Type B pancreatic cell (in vitro differentiated cells): ENCODE data around the gene DOK6. TPM values are rescaled to one million over a fixed set of nuclear protein-coding genes. Genes with fewer than 3 reads are reported as not detected.
"Not testable (repeated sequence)": the region's sequence is repeated elsewhere in the genome, so short reads cannot be mapped to it uniquely, and the experiment has no call there.

ENCODE experiments used
- DNase-seq: peaks from one replicate; pipeline ENCODE4 v3.0.0; 2021; ENCODE audit warnings: mixed read lengths; ENCODE audit not compliant: unreplicated experiment; ENCODE audit errors: extremely low spot score
- H3K27ac Mint-ChIP-seq: 2 replicates; pipeline ENCODE4 v1.8.0; 2021; ENCODE audit warnings: mild to moderate bottlenecking, mixed read lengths
- H3K27me3 Mint-ChIP-seq: 2 replicates; pipeline ENCODE4 v1.8.0; 2021; ENCODE audit warnings: mixed read lengths
- H3K36me3 Mint-ChIP-seq: 2 replicates; pipeline ENCODE4 v1.8.0; 2021; ENCODE audit warnings: mixed read lengths
- H3K4me1 Mint-ChIP-seq: one replicate; pipeline ENCODE4 v1.8.0; 2021; ENCODE audit warnings: mixed read lengths; ENCODE audit not compliant: unreplicated experiment
- H3K4me3 Mint-ChIP-seq: 2 replicates; pipeline ENCODE4 v1.8.0; 2021; ENCODE audit warnings: mild to moderate bottlenecking, mixed read lengths
- H3K9me3 Mint-ChIP-seq: 2 replicates; pipeline ENCODE4 v1.8.0; 2021; ENCODE audit warnings: mixed read lengths
- total RNA-seq: library from RNA; stranded (reverse); gene quantifications from 2 replicates; pipeline ENCODE4 v1.2.1, GENCODE V29; 2021; ENCODE audit warnings: low replicate concordance
- TF ChIP-seq, protein P1 (sequence below): fragments of 200-600 bp; sonication (generic); conservative IDR thresholded peaks from 2 replicates; pipeline ENCODE4 v1.5.0; 2021; ENCODE audit warnings: antibody characterized with exemption, mild to moderate bottlenecking

Gene DOK6
- total RNA-seq, 1 donor from 2014 or later = 7.3 TPM

DNA sequence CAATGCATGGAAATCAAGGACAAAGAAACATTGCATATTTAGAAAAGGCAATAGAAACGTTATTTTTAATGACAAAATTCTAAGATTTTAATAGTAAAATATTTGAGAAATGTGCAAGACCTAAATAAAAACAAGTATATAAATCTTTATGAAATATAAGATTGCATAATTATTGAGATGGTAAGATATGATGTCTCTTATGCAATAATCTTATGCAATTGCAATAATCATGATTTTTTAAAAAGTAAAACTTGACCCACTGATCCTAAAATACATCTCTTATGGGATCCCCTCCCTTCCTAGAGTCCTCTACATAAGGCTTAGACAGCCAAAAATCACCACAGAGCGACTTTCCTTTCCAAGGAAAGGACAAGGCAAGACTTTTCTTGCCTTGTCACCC, 249.0 kb downstream of the DOK6 start:
- Mint-ChIP-seq H3K36me3 (no peaks in the 10 kb centered on the region), H3K27me3 (no peaks in the 10 kb centered on the region), H3K4me1 (no peaks in the 10 kb centered on the region), H3K9me3 (no peaks in the 10 kb centered on the region), H3K27ac (no peak overlapping the region), H3K4me3 (no peak overlapping the region)
- no peak for DNase-seq
- TF ChIP-seq, protein P1, sequence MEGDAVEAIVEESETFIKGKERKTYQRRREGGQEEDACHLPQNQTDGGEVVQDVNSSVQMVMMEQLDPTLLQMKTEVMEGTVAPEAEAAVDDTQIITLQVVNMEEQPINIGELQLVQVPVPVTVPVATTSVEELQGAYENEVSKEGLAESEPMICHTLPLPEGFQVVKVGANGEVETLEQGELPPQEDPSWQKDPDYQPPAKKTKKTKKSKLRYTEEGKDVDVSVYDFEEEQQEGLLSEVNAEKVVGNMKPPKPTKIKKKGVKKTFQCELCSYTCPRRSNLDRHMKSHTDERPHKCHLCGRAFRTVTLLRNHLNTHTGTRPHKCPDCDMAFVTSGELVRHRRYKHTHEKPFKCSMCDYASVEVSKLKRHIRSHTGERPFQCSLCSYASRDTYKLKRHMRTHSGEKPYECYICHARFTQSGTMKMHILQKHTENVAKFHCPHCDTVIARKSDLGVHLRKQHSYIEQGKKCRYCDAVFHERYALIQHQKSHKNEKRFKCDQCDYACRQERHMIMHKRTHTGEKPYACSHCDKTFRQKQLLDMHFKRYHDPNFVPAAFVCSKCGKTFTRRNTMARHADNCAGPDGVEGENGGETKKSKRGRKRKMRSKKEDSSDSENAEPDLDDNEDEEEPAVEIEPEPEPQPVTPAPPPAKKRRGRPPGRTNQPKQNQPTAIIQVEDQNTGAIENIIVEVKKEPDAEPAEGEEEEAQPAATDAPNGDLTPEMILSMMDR = no peak

DNA sequence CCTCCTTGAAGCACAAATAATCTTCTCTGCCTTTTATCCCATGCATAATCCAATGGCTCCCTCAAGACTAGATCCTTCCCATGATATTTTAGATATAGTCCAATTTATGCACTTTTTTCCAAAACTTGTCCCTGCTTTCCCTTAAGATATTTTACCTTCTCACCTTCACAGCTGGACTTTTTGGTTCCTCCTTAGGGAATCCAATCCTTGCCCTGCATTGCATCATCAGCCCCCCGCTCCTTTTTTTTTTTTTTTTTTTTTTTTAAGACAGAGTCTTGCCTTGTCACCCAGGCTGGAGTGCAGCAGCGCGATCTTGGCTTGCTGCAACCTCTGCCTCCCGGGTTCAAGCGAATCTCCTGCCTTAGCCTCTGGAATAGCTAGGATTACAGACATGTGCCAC, 250.6 kb downstream of the DOK6 start:
- H3K4me1 Mint-ChIP-seq = no peaks in the 10 kb centered on the region
- TF ChIP-seq, protein P1 = no peak
- H3K4me3 Mint-ChIP-seq = no peak overlapping the region
- no peak for DNase-seq
- no peak overlapping the region for H3K27ac Mint-ChIP-seq
- no peaks in the 10 kb centered on the region for H3K27me3 Mint-ChIP-seq
- no peaks in the 10 kb centered on the region for H3K36me3 Mint-ChIP-seq
- H3K9me3 Mint-ChIP-seq = no peaks in the 10 kb centered on the region

DNA sequence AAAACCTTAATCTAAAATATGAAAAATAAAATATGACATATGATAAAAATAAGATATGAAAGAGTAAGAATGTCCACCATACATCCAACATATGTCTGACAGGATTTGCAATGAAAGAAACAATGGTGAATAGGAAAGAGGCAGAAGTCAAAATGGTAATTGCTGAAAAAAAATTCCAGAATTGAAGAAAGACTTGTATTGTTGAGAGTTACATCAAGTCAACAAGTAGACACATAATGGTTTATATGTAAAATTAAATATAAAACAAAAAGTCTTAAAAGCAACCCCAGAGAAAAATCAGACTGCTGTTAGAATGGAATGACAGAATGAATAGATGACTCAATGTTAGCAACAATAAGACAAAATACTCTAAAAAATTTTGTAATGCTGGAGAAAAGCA, 255.1 kb downstream of the DOK6 start:
- no peak for DNase-seq

DNA sequence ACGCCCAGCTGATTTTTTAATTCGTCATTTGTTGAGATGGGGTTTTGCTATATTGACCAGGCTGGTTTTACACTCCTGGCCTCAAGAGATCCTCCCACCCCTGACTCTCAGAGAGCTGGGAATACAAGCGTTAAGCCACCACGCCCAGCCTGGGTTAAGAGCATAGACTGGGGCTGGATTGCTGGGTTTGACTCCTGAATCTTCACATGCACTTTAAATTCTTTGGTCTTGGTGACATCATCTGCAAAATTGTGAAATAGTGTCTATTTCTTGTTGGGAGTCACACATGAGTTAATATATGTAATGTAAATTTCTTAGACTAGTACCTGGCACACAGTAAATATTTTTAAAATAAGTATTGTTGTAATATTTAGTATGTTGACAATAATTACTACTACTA, 257.4 kb downstream of the DOK6 start:
- Mint-ChIP-seq H3K4me3 (no peak overlapping the region), H3K9me3 (no peaks in the 10 kb centered on the region), H3K27me3 (no peaks in the 10 kb centered on the region), H3K27ac (no peak overlapping the region), H3K4me1 (no peaks in the 10 kb centered on the region), H3K36me3 (no peaks in the 10 kb centered on the region)
- no peak for DNase-seq
- TF ChIP-seq, protein P1 = no peak

More for the DNA sequence above, 255.1 kb downstream of the DOK6 start:
- TF ChIP-seq, protein P1 = no peak
- H3K36me3 Mint-ChIP-seq = no peaks in the 10 kb centered on the region
- no peaks in the 10 kb centered on the region for H3K9me3 Mint-ChIP-seq
- no peaks in the 10 kb centered on the region for H3K27me3 Mint-ChIP-seq
- H3K4me3 Mint-ChIP-seq = no peak overlapping the region
- H3K4me1 Mint-ChIP-seq = no peaks in the 10 kb centered on the region
- H3K27ac Mint-ChIP-seq = no peak overlapping the region

DNA sequence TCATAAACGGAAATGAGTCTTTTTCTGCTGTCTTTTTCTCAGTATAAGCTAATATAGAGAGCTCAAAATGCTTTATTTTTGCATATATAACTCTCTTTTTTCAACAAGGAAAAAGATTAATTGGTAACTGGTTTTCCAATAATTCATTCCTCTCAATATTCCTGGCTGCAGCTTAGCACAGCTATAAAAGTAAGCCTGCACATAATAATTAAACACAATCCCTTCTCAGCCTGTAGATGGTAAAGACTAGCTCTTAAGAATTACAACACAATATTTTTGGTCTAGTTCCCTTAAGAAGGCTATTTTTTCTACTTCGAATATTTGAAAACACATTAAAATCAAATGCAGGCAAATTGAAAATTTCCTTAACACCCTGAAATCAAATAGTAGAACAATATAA, 258.0 kb downstream of the DOK6 start:
- Mint-ChIP-seq H3K4me3 (no peak overlapping the region), H3K4me1 (no peaks in the 10 kb centered on the region), H3K36me3 (no peaks in the 10 kb centered on the region), H3K27ac (no peak overlapping the region), H3K9me3 (no peaks in the 10 kb centered on the region), H3K27me3 (no peaks in the 10 kb centered on the region)
- TF ChIP-seq, protein P1 = no peak
- no peak for DNase-seq

DNA sequence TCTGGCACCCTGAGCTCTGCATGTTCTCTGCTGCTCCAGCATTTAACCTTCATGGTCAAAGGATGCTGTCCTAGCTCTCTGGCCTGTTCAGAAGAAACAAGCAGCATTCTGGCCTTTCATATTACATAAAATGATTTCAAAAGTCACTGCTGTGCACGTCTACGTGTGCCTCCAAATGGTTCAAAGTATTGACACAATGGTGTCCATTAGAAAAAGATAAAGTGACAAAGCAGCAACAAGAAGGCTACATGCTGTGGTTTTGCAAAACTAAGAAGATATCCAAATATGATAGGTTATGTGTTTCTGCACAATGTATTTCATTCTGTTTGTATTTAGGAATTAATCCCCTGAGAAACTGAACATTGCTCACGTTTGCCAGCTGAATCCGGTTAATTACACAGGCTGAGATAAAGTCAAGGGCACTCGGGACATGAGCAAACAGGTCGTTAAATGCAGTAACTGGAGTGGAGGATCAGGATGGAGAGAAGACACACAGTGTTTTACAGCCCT, 258.5 kb downstream of the DOK6 start:
- no peak for DNase-seq
- no peaks in the 10 kb centered on the region for H3K4me1 Mint-ChIP-seq
- H3K9me3 Mint-ChIP-seq = no peaks in the 10 kb centered on the region
- H3K4me3 Mint-ChIP-seq = no peak overlapping the region
- no peaks in the 10 kb centered on the region for H3K36me3 Mint-ChIP-seq
- H3K27me3 Mint-ChIP-seq = no peaks in the 10 kb centered on the region
- TF ChIP-seq, protein P1 = no peak
- H3K27ac Mint-ChIP-seq = no peak overlapping the region

DNA sequence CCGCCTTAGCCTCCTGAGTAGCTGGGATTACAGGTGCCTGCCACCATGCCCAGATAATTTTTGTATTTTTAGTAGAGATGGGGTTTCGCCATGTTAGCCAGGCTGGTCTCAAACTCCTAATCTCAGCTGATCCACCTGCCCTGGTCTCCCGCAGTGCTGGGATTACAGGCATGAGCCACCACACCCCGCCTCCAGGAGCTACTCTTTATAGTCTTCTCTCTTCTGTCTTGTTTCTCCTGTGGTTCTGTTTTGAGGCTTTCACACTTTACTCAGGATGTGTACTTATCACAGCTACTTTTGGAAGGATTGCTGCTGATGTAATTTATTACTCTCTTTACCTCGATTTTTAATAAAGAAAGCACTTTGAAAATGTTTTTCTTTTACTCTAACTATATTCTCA, 261.4 kb downstream of the DOK6 start:
- not testable (repeated sequence) for H3K4me3 Mint-ChIP-seq, H3K36me3 Mint-ChIP-seq, H3K27me3 Mint-ChIP-seq, H3K27ac Mint-ChIP-seq, H3K4me1 Mint-ChIP-seq, DNase-seq, H3K9me3 Mint-ChIP-seq
